SK-N-SH (cell line): ENCODE measurements around the gene PLOD2. TPM values are rescaled to one million over a fixed set of nuclear protein-coding genes. Genes with fewer than 3 reads are reported as not detected.

Experiments used
- CTCF ChIA-PET: fragments of 300-600, 350-600 bp; formaldehyde crosslinking; extraction: SDS; loops from one replicate; lab custom pipeline; 2021; lab: Yijun Ruan, JAX
- POLR2A ChIA-PET: fragments of 350-600 bp; sonication (Branson Sonifier 250); formaldehyde crosslinking; extraction: SDS; loops from one replicate; lab custom pipeline; 2020; ENCODE audit warnings: antibody characterized with exemption, inconsistent platforms; lab: Yijun Ruan, JAX
- DNase-seq: peaks from one replicate; pipeline ENCODE4 v3.0.0; 2012
- H2AFZ ChIP-seq: fragments of 200-600 bp; sonication (generic); 2 replicates; pipeline ENCODE4 v1.8.1; 2016; ENCODE audit warnings: antibody characterized with exemption, mild to moderate bottlenecking, low read depth
- H3F3A ChIP-seq: fragments of 200-600 bp; sonication (generic); replicated peaks from 2 replicates; pipeline ENCODE3; 2016; ENCODE audit warnings: antibody characterized with exemption, mild to moderate bottlenecking; ENCODE audit not compliant: insufficient read depth
- H3K27ac ChIP-seq, 2 experiments: fragments of 200-500 bp in 1 of 2; fragments of 200-600 bp in 1 of 2; sonication (Bioruptor generic) in 1 of 2; sonication (generic), shearing (Covaris generic) in 1 of 2; 2 replicates each; pipeline versions ENCODE4 v1.5.1 to v1.6.1; 2014 to 2016; ENCODE audit warnings: low read depth in 2 of 2, inconsistent platforms in 1 of 2, low read length in 1 of 2, mild to moderate bottlenecking in 1 of 2, mixed read lengths in 1 of 2
- H3K27me3 ChIP-seq: fragments of 200-600 bp; sonication (generic), shearing (Covaris generic); 2 replicates; pipeline ENCODE4 v1.6.1; 2016; ENCODE audit warnings: mixed run types; ENCODE audit not compliant: insufficient read depth
- H3K36me3 ChIP-seq, 2 experiments: fragments of 200-500 bp in 1 of 2; fragments of 200-600 bp in 1 of 2; sonication (Bioruptor generic) in 1 of 2; sonication (generic) in 1 of 2; replicated peaks in 1 of 2; 2 replicates each; pipeline versions ENCODE3 to v1.5.1; 2014 to 2016; ENCODE audit warnings: low read length in 1 of 2, mild to moderate bottlenecking in 1 of 2; ENCODE audit not compliant: insufficient read depth in 2 of 2, control insufficient read depth in 1 of 2
- H3K4me1 ChIP-seq, 2 experiments: fragments of 200-500 bp in 1 of 2; fragments of 200-600 bp in 1 of 2; sonication (Bioruptor generic) in 1 of 2; sonication (generic), shearing (Covaris generic) in 1 of 2; 2 replicates each; pipeline versions ENCODE4 v1.5.1 to v1.6.1; 2014 to 2016; ENCODE audit warnings: low read depth in 1 of 2, low read length in 1 of 2, mixed run types in 1 of 2; ENCODE audit not compliant: insufficient read depth in 2 of 2, control insufficient read depth in 1 of 2
- H3K4me2 ChIP-seq: fragments of 200-600 bp; sonication (generic), shearing (Covaris generic); 2 replicates; pipeline ENCODE4 v1.6.1; 2017; ENCODE audit warnings: mixed run types
- H3K4me3 ChIP-seq, 2 experiments: fragments of 200-500 bp in 1 of 2; fragments of 200-600 bp in 1 of 2; sonication (Bioruptor generic) in 1 of 2; sonication (generic), shearing (Covaris generic) in 1 of 2; 2 replicates each; pipeline versions ENCODE4 v1.5.1 to v1.8.1; 2014 to 2016; ENCODE audit warnings: low read depth in 2 of 2, inconsistent platforms in 1 of 2, low read length in 1 of 2, mild to moderate bottlenecking in 1 of 2, mixed read lengths in 1 of 2, moderate library complexity in 1 of 2
- H3K79me2 ChIP-seq: fragments of 200-600 bp; sonication (generic); 2 replicates; pipeline ENCODE4 v1.8.1; 2017; ENCODE audit warnings: mild to moderate bottlenecking; ENCODE audit not compliant: insufficient read depth
- H3K9ac ChIP-seq: fragments of 200-600 bp; sonication (generic); 2 replicates; pipeline ENCODE4 v1.6.1; 2017; ENCODE audit warnings: mixed run types
- H3K9me2 ChIP-seq: fragments of 200-600 bp; sonication (generic); 2 replicates; pipeline ENCODE4 v1.6.1; 2017; ENCODE audit warnings: mixed run types
- H3K9me3 ChIP-seq: fragments of 200-600 bp; sonication (generic); 2 replicates; pipeline ENCODE4 v1.6.1; 2017; ENCODE audit warnings: mixed run types, mild to moderate bottlenecking, moderate library complexity
- H4K20me1 ChIP-seq: fragments of 200-600 bp; sonication (generic); 2 replicates; pipeline ENCODE4 v1.6.1; 2017; ENCODE audit warnings: mild to moderate bottlenecking, mixed run types; ENCODE audit not compliant: insufficient read depth
- CHD2 ChIP-seq: fragments of 150-350 bp; IDR thresholded peaks from 2 replicates; pipeline ENCODE4 v1.6.1; 2018; ENCODE audit warnings: low read length; ENCODE audit not compliant: partially characterized antibody
- ELF1 ChIP-seq: IDR thresholded peaks from 2 replicates; pipeline ENCODE4 v1.4.0; 2012
- JUND ChIP-seq: IDR thresholded peaks from 2 replicates; pipeline ENCODE4 v1.4.0; 2012
- MEF2A ChIP-seq: IDR thresholded peaks from 2 replicates; pipeline ENCODE4 v1.4.0; 2012; ENCODE audit warnings: low read depth, borderline replicate concordance
- MXI1 ChIP-seq: IDR thresholded peaks from 2 replicates; pipeline ENCODE4 v1.6.1; 2012; ENCODE audit warnings: mild to moderate bottlenecking, low read depth, low read length, improper control_type of control experiment
- NFIC ChIP-seq: IDR thresholded peaks from 2 replicates; pipeline ENCODE4 v1.4.0; 2012; ENCODE audit warnings: borderline replicate concordance
- POLR2AphosphoS5 ChIP-seq: IDR thresholded peaks from 2 replicates; pipeline ENCODE4 v1.6.1; 2012; ENCODE audit warnings: low read depth, low read length
- RAD21 ChIP-seq: IDR thresholded peaks from 2 replicates; pipeline ENCODE4 v1.6.1; 2012; ENCODE audit warnings: mild to moderate bottlenecking, low read length
- RCOR1 ChIP-seq: fragments of 150-350 bp; IDR thresholded peaks from 2 replicates; pipeline ENCODE4 v1.6.1; 2017; ENCODE audit warnings: antibody characterized with exemption, low read length
- RFX5 ChIP-seq: IDR thresholded peaks from 2 replicates; pipeline ENCODE4 v1.6.1; 2012; ENCODE audit warnings: mild to moderate bottlenecking, improper control_type of control experiment, low read length
- SIN3A ChIP-seq: IDR thresholded peaks from 2 replicates; pipeline ENCODE4 v1.6.1; 2012; ENCODE audit warnings: low read depth, mild to moderate bottlenecking, low read length, moderate library complexity, borderline replicate concordance
- TEAD4 ChIP-seq: IDR thresholded peaks from 2 replicates; pipeline ENCODE4 v1.4.0; 2012; ENCODE audit warnings: mild to moderate bottlenecking, borderline replicate concordance; ENCODE audit not compliant: insufficient read depth
- whole genome bisulfite sequencing: methylation state at CpG from one replicate; pipeline ENCODE4 v1.1.6; 2017; ENCODE audit warnings: low lambda C conversion rate; 5-methylcytosine and 5-hydroxymethylcytosine counted together
- polyA plus RNA-seq, 3 experiments: library from polyadenylated mRNA; depleted of rRNA; stranded (reverse); fragments of >200 nt; gene quantifications; 2 replicates each; pipeline ENCODE4 v1.2.3, GENCODE V29; 2012
- TF ChIP-seq, protein P1 (sequence below): IDR thresholded peaks from 2 replicates; pipeline ENCODE4 v1.4.0; 2012; ENCODE audit warnings: low read depth, borderline replicate concordance
- TF ChIP-seq, protein P2 (sequence below): fragments of 150-350 bp; IDR thresholded peaks from 2 replicates; pipeline ENCODE4 v1.6.1; 2016; ENCODE audit warnings: mild to moderate bottlenecking, low read depth, low read length
- TF ChIP-seq, protein P3 (sequence below): IDR thresholded peaks from 2 replicates; pipeline ENCODE4 v1.4.0; 2012; ENCODE audit warnings: low read depth, borderline replicate concordance

Gene PLOD2
- polyA plus RNA-seq, 1 of the 3 experiments (the other 2 are of a cell fraction): 0.58 TPM

DNA sequence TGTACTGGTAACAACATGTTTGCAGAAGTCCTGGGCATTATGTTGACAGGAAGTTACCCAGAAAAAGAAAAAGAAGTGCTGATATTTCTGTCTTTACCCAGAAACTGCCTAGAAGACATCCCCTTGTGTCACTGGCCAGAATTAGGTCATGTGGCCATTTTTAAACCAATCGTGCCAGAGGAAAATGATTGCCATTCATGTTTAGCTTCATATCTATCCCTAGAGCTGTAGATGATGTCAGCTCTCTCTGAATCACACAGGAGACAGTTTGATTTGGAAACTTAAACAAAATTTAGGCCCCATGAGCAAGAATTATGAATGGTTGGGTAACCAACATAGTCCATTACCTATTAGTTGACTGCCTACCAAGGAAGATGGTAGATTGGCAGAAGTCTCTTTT, 8.9 kb upstream of the PLOD2 start:
- Histone ChIP-seq H2AFZ (no peak overlapping the region), H3K36me3 (no peaks in the 10 kb centered on the region), H3K79me2 (no peaks in the 10 kb centered on the region), H3F3A (peaks cover 13% of the 10 kb centered on the region), H3K9ac (no peak overlapping the region), H3K4me2 (no peak overlapping the region), H3K27ac (no peak overlapping the region), H3K9me2 (no peaks in the 10 kb centered on the region), H3K4me1 (no peaks in the 10 kb centered on the region; a peak in 1 of 4 replicates), H3K9me3 (no peaks in the 10 kb centered on the region), H4K20me1 (no peaks in the 10 kb centered on the region; the same call in 1 of the 2 replicates), H3K4me3 (no peak overlapping the region), H3K27me3 (no peaks in the 10 kb centered on the region)
- ChIA-PET CTCF (interaction anchor here (2.3 kb wide), 1 partner anchor 18 kb away, joined by 8 read pairs; no protein-coding TSS in a partner anchor), POLR2A (no interaction called here)
- DNase-seq: no peak
- 0% methylated on average over 1 of the region's 1 CpG for WGBS
- no peak for TF ChIP-seq MEF2A
- TF ChIP-seq, protein P1, sequence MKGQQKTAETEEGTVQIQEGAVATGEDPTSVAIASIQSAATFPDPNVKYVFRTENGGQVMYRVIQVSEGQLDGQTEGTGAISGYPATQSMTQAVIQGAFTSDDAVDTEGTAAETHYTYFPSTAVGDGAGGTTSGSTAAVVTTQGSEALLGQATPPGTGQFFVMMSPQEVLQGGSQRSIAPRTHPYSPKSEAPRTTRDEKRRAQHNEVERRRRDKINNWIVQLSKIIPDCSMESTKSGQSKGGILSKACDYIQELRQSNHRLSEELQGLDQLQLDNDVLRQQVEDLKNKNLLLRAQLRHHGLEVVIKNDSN: no peak
- no peak for TF ChIP-seq CHD2
- TF ChIP-seq MXI1: no peak
- TF ChIP-seq JUND: no peak
- no peak for TF ChIP-seq RAD21
- no peak for TF ChIP-seq NFIC
- no peak for TF ChIP-seq RFX5
- TF ChIP-seq, protein P2, sequence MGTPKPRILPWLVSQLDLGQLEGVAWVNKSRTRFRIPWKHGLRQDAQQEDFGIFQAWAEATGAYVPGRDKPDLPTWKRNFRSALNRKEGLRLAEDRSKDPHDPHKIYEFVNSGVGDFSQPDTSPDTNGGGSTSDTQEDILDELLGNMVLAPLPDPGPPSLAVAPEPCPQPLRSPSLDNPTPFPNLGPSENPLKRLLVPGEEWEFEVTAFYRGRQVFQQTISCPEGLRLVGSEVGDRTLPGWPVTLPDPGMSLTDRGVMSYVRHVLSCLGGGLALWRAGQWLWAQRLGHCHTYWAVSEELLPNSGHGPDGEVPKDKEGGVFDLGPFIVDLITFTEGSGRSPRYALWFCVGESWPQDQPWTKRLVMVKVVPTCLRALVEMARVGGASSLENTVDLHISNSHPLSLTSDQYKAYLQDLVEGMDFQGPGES: no peak
- TF ChIP-seq ELF1: no peak

DNA sequence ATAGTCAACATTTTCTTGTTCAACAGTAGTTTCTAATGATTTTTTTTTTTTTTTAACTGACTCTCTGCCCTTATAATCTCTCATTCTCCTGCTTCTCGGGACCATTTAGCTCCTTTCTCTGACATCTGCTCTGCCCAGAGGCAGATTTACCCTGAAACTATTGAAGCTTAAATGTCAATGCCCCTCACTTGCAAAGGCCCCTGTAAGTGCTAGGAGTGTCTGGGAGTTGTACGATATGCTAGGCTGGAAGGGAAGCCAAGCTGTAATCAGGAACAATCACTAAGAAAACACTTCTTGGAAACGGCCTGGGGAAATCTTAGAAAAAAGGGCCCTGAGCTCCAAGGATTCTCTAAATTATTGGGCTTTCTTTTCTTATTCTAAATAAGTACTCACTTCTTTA, 5.8 kb upstream of the PLOD2 start:
- TF ChIP-seq, protein P3, sequence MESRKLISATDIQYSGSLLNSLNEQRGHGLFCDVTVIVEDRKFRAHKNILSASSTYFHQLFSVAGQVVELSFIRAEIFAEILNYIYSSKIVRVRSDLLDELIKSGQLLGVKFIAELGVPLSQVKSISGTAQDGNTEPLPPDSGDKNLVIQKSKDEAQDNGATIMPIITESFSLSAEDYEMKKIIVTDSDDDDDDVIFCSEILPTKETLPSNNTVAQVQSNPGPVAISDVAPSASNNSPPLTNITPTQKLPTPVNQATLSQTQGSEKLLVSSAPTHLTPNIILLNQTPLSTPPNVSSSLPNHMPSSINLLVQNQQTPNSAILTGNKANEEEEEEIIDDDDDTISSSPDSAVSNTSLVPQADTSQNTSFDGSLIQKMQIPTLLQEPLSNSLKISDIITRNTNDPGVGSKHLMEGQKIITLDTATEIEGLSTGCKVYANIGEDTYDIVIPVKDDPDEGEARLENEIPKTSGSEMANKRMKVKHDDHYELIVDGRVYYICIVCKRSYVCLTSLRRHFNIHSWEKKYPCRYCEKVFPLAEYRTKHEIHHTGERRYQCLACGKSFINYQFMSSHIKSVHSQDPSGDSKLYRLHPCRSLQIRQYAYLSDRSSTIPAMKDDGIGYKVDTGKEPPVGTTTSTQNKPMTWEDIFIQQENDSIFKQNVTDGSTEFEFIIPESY: no peak
- TF ChIP-seq POLR2AphosphoS5 (no peak), SIN3A (no peak), TEAD4 (no peak), CHD2 (no peak), RCOR1 (no peak), MEF2A (no peak)
- TF ChIP-seq, protein P2: no peak
- TF ChIP-seq, all 33 proteins: peak for 0

More for the DNA sequence above, 5.8 kb upstream of the PLOD2 start:
- Histone ChIP-seq H3K79me2 (no peaks in the 10 kb centered on the region), H3K27me3 (peaks cover 4% of the 10 kb centered on the region; the same call in 1 of the 2 replicates), H3F3A (peaks cover 13% of the 10 kb centered on the region), H3K27ac (0 out of 4 replicates have a peak overlapping the region, but pooled peaks of 1 of the 2 experiments have one; percentile 24), H3K4me1 (no peaks in the 10 kb centered on the region; a peak in 1 of 4 replicates), H3K9me2 (no peaks in the 10 kb centered on the region), H4K20me1 (no peaks in the 10 kb centered on the region; the same call in 1 of the 2 replicates), H3K4me3 (no peak overlapping the region), H3K4me2 (peak overlapping the region; percentile 22; the same call in 1 of the 2 replicates), H2AFZ (peak overlapping the region; percentile 45; the same call in 1 of the 2 replicates), H3K36me3 (no peaks in the 10 kb centered on the region), H3K9ac (no peak overlapping the region), H3K9me3 (no peaks in the 10 kb centered on the region)
- no peak for DNase-seq
- ChIA-PET POLR2A (no interaction called here), CTCF (interaction anchor here (0.9 to 1.2 kb wide), 2 partner anchors 10 to 102 kb away, joined by 3 to 5 read pairs; no protein-coding TSS in a partner anchor)
- 0% methylated on average over 3 of the region's 3 CpGs for WGBS
